H9 (cell line): ENCODE measurements around the gene CDCP1. TPM values are rescaled to one million over a fixed set of nuclear protein-coding genes. Genes with fewer than 3 reads are reported as not detected.

Source experiments
- DNase-seq: peaks from one replicate; pipeline ENCODE4 v3.0.0-alpha.2; 2017
- H2AFZ ChIP-seq: one replicate; pipeline ENCODE4 v1.6.1; 2013; ENCODE audit warnings: mild to moderate bottlenecking, low read length, control low read depth, moderate library complexity
- H2AK5ac ChIP-seq: 2 replicates; pipeline ENCODE4 v1.6.1; 2013; ENCODE audit warnings: low read length, control low read depth, mixed read lengths; ENCODE audit not compliant: insufficient read length
- H2BK120ac ChIP-seq: one replicate; pipeline ENCODE4 v1.6.1; 2013; ENCODE audit warnings: low read depth, mild to moderate bottlenecking, low read length, control low read depth, inconsistent platforms; ENCODE audit not compliant: poor library complexity, severe bottlenecking
- H2BK12ac ChIP-seq: 2 replicates; pipeline ENCODE4 v1.6.1; 2013; ENCODE audit warnings: low read length, control low read depth, mixed read lengths, low read depth; ENCODE audit not compliant: insufficient read length
- H2BK15ac ChIP-seq: 2 replicates; pipeline ENCODE4 v1.6.1; 2013; ENCODE audit warnings: low read depth, low read length, control low read depth
- H2BK20ac ChIP-seq: one replicate; pipeline ENCODE4 v1.6.1; 2013; ENCODE audit warnings: low read depth, mild to moderate bottlenecking, low read length, control low read depth, inconsistent platforms; ENCODE audit not compliant: poor library complexity, severe bottlenecking
- H2BK5ac ChIP-seq: 2 replicates; pipeline ENCODE4 v1.6.1; 2013; ENCODE audit warnings: low read length, control low read depth, mixed read lengths; ENCODE audit not compliant: insufficient read length
- H3K14ac ChIP-seq: 2 replicates; pipeline ENCODE4 v1.6.1; 2013; ENCODE audit warnings: low read length, control low read depth; ENCODE audit not compliant: insufficient read depth
- H3K18ac ChIP-seq: 2 replicates; pipeline ENCODE4 v1.6.1; 2013; ENCODE audit warnings: low read depth, mild to moderate bottlenecking, mixed read lengths, low read length, control low read depth; ENCODE audit not compliant: insufficient read length
- H3K23ac ChIP-seq: 2 replicates; pipeline ENCODE4 v1.6.1; 2013; ENCODE audit warnings: low read length, control low read depth, mixed read lengths, low read depth; ENCODE audit not compliant: insufficient read length
- H3K23me2 ChIP-seq: 2 replicates; pipeline ENCODE4 v1.6.1; 2013; ENCODE audit warnings: low read depth, mild to moderate bottlenecking, mixed read lengths, low read length, control low read depth; ENCODE audit not compliant: insufficient read length, poor library complexity, severe bottlenecking
- H3K27ac ChIP-seq: 2 replicates; pipeline ENCODE4 v1.5.1; 2013; ENCODE audit warnings: low read length, control low read depth, mixed read lengths, low read depth; ENCODE audit not compliant: insufficient read length
- H3K27me3 ChIP-seq: 2 replicates; pipeline ENCODE4 v1.6.1; 2013; ENCODE audit warnings: low read length, control low read depth, inconsistent platforms; ENCODE audit not compliant: insufficient read depth
- H3K4ac ChIP-seq: 2 replicates; pipeline ENCODE4 v1.6.1; 2013; ENCODE audit warnings: low read depth, mild to moderate bottlenecking, control low read depth, inconsistent platforms, low read length, moderate library complexity
- H3K4me1 ChIP-seq: 2 replicates; pipeline ENCODE4 v1.6.1; 2013; ENCODE audit warnings: low read length, control low read depth, inconsistent platforms; ENCODE audit not compliant: insufficient read depth
- H3K4me2 ChIP-seq: 2 replicates; pipeline ENCODE4 v1.6.1; 2013; ENCODE audit warnings: low read length, control low read depth, mixed read lengths; ENCODE audit not compliant: insufficient read length, insufficient read depth
- H3K56ac ChIP-seq: 2 replicates; pipeline ENCODE4 v1.6.1; 2013; ENCODE audit warnings: low read depth, mild to moderate bottlenecking, mixed read lengths, low read length, control low read depth; ENCODE audit not compliant: insufficient read length
- H3K79me1 ChIP-seq: 2 replicates; pipeline ENCODE4 v1.6.1; 2013; ENCODE audit warnings: low read depth, mild to moderate bottlenecking, moderate library complexity, low read length, control low read depth, inconsistent platforms; ENCODE audit not compliant: insufficient read depth, poor library complexity, severe bottlenecking
- H3K79me2 ChIP-seq: 2 replicates; pipeline ENCODE4 v1.6.1; 2013; ENCODE audit warnings: low read length, control low read depth, inconsistent platforms; ENCODE audit not compliant: insufficient read depth
- H3K9ac ChIP-seq: 2 replicates; pipeline ENCODE4 v1.6.1; 2013; ENCODE audit warnings: low read length, control low read depth, mixed read lengths; ENCODE audit not compliant: insufficient read length; ENCODE audit errors: extremely low read depth
- H3K9me3 ChIP-seq: one replicate; pipeline ENCODE4 v1.6.1; 2013; ENCODE audit warnings: low read depth, low read length, inconsistent platforms; ENCODE audit not compliant: control insufficient read depth
- H3T11ph ChIP-seq: one replicate; pipeline ENCODE4 v1.6.1; 2013; ENCODE audit warnings: mild to moderate bottlenecking, low read length, control low read depth, inconsistent platforms
- H4K20me1 ChIP-seq: one replicate; pipeline ENCODE4 v1.6.1; 2013; ENCODE audit not compliant: control insufficient read depth, insufficient read length, insufficient read depth
- H4K5ac ChIP-seq: 2 replicates; pipeline ENCODE4 v1.6.1; 2013; ENCODE audit warnings: low read depth, mild to moderate bottlenecking, mixed read lengths, low read length, control low read depth; ENCODE audit not compliant: insufficient read length
- H4K8ac ChIP-seq: replicated peaks from 2 replicates; pipeline ENCODE4 v1.6.1; 2013; ENCODE audit warnings: low read length, control low read depth, mixed read lengths, low read depth; ENCODE audit not compliant: insufficient read length
- H4K91ac ChIP-seq: 2 replicates; pipeline ENCODE4 v1.6.1; 2013; ENCODE audit warnings: low read depth, mild to moderate bottlenecking, moderate library complexity, mixed read lengths, low read length, control low read depth; ENCODE audit not compliant: insufficient read length
- H3K27ac Mint-ChIP-seq, 3 experiments: 2 replicates in 2 of 3; 3 replicates in 1 of 3; pipeline ENCODE4 v1.8.0; 2020 to 2021; ENCODE audit warnings: mixed read lengths in 3 of 3, mild to moderate bottlenecking in 1 of 3, moderate library complexity in 1 of 3
- H3K27me3 Mint-ChIP-seq: 2 replicates; pipeline ENCODE4 v1.8.0; 2021; ENCODE audit warnings: low read depth, mild to moderate bottlenecking, moderate library complexity, mixed read lengths
- H3K36me3 Mint-ChIP-seq, 3 experiments: 2 replicates in 2 of 3; 3 replicates in 1 of 3; pipeline ENCODE4 v1.8.0; 2020 to 2021; ENCODE audit warnings: low read depth in 3 of 3, mixed read lengths in 3 of 3; ENCODE audit not compliant: insufficient read depth in 1 of 3
- H3K4me1 Mint-ChIP-seq, 2 experiments: 2 replicates each; pipeline ENCODE4 v1.8.0; 2020; ENCODE audit warnings: mixed read lengths in 2 of 2
- H3K4me3 Mint-ChIP-seq, 2 experiments: 2 replicates in 1 of 2; 3 replicates in 1 of 2; pipeline ENCODE4 v1.8.0; 2020 to 2021; ENCODE audit warnings: mild to moderate bottlenecking in 2 of 2, mixed read lengths in 2 of 2, moderate library complexity in 1 of 2
- H3K9me3 Mint-ChIP-seq, 2 experiments: 2 replicates in 1 of 2; 3 replicates in 1 of 2; pipeline ENCODE4 v1.8.0; 2020; ENCODE audit warnings: mild to moderate bottlenecking in 2 of 2, mixed read lengths in 2 of 2, moderate library complexity in 1 of 2
- WGBS: extraction: QIAGEN DNeasy Blood & Tissue Kit; methylation state at CpG from one replicate; pipeline ENCODE4 v1.1.7; 2013; ENCODE audit warnings: missing lambda C conversion rate, low lambda C conversion rate, mixed read lengths; ENCODE audit not compliant: insufficient read length; ENCODE audit errors: extremely low coverage; 5-methylcytosine and 5-hydroxymethylcytosine counted together
- total RNA-seq: library from RNA; stranded (reverse); gene quantifications from 2 replicates; pipeline ENCODE4 v1.2.1, GENCODE V29; 2021
- TF ChIP-seq, protein P1 (sequence below): fragments of 200-600 bp; sonication (generic); conservative IDR thresholded peaks from 3 replicates; pipeline ENCODE4 v1.8.0; 2021; ENCODE audit warnings: antibody characterized with exemption, mild to moderate bottlenecking

CDCP1 gene
- total RNA-seq, 1 experiment from 2014 or later, result 12.9 TPM

DNA sequence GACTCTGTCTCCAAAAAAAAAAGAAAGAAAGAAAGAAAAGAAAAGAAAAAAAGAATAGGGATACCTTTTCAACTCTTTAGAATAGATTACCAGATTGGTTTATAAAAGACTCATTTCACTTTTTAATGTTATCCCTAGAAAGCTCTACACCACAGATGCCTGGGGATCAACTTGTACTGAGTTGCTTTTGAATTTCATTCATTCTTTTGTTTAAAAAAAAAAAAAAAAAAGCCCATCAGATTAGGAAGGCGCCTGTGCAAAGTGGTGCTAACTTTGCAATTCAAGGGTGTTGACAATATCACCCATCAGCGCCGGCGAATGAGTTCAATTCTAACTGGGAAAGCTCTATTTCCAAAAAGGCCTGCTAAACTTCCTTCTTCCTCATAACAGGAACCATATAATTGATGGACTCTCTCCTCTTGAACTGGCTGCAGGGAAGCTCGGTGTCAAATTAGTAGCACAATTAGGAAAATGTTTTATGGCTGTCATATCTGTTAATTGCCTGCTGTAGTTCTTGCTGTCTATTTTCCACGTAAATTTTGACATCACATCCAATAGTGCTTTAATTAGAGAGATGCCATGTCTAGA is 48.8 kb downstream of the CDCP1 start:
- peaks cover 0 to 3% of the 10 kb centered on the region in 2 experiments; a peak in 1 of 4 replicates for H3K4me1 Mint-ChIP-seq
- no peaks in the 10 kb centered on the region for H3K9me3 ChIP-seq
- H4K5ac ChIP-seq, result no peak overlapping the region
- H3K14ac ChIP-seq, result no peak overlapping the region
- no peaks in the 10 kb centered on the region for H3K27me3 Mint-ChIP-seq
- no peaks in the 10 kb centered on the region for H3K23me2 ChIP-seq
- no peak overlapping the region for H3K4ac ChIP-seq
- H2BK20ac ChIP-seq, result no peak overlapping the region
- no peak overlapping the region for H3T11ph ChIP-seq
- no peak overlapping the region for H2AFZ ChIP-seq
- H3K27ac Mint-ChIP-seq, result peak overlapping the region in 1 of 3 experiments; percentile 7; a peak in 1 of 7 replicates
- H3K79me2 ChIP-seq, result no peaks in the 10 kb centered on the region
- DNase-seq, result no peak
- H3K79me1 ChIP-seq, result no peaks in the 10 kb centered on the region
- no peak overlapping the region for H3K27ac ChIP-seq
- no peak overlapping the region for H3K9ac ChIP-seq
- H3K4me1 ChIP-seq, result no peaks in the 10 kb centered on the region
- no peak overlapping the region for H3K18ac ChIP-seq
- no peaks in the 10 kb centered on the region for H3K27me3 ChIP-seq
- H3K9me3 Mint-ChIP-seq, result no peaks in the 10 kb centered on the region
- H2BK120ac ChIP-seq, result no peak overlapping the region
- H3K36me3 Mint-ChIP-seq, result peaks cover 4 to 25% (median 20%) of the 10 kb centered on the region in 3 experiments; a peak in 6 of 7 replicates
- H2BK5ac ChIP-seq, result no peak overlapping the region
- H3K23ac ChIP-seq, result no peak overlapping the region
- no peak overlapping the region for H3K56ac ChIP-seq
- WGBS, result no CpG with 5 or more reads among the region's 6 CpGs
- no peak overlapping the region for H2AK5ac ChIP-seq
- no peak overlapping the region for H3K4me2 ChIP-seq
- H2BK15ac ChIP-seq, result no peak overlapping the region
- H4K8ac ChIP-seq, result no peak overlapping the region
- H4K20me1 ChIP-seq, result no peaks in the 10 kb centered on the region
- TF ChIP-seq, protein P1, sequence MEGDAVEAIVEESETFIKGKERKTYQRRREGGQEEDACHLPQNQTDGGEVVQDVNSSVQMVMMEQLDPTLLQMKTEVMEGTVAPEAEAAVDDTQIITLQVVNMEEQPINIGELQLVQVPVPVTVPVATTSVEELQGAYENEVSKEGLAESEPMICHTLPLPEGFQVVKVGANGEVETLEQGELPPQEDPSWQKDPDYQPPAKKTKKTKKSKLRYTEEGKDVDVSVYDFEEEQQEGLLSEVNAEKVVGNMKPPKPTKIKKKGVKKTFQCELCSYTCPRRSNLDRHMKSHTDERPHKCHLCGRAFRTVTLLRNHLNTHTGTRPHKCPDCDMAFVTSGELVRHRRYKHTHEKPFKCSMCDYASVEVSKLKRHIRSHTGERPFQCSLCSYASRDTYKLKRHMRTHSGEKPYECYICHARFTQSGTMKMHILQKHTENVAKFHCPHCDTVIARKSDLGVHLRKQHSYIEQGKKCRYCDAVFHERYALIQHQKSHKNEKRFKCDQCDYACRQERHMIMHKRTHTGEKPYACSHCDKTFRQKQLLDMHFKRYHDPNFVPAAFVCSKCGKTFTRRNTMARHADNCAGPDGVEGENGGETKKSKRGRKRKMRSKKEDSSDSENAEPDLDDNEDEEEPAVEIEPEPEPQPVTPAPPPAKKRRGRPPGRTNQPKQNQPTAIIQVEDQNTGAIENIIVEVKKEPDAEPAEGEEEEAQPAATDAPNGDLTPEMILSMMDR, result no peak
- no peak overlapping the region for H2BK12ac ChIP-seq
- no peak overlapping the region for H3K4me3 Mint-ChIP-seq
- H4K91ac ChIP-seq, result no peak overlapping the region
